Measurements from ENCODE around the gene ANXA7.
"Not testable (repeated sequence)": the region's sequence is repeated elsewhere in the genome, so short reads cannot be mapped to it uniquely, and the experiment has no call there.

Gene ANXA7

DNA sequence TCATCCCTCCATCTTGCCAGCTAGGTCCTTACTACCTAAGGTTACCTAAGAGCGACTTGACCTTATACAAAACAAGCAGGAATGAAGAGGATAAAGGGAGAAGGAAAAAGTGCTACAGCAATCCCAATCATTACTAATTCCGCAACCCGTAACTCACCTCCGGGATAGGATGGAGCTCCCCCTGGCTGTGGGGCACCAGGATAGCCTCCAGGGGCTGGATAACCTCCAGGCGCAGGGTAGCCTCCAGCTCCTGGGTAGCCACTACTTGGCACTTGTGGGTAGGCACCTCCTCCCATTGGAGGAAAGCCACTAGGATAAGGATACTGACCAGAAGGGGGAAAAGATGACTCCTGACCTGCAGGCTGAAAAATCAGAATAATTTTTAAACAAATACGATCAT is 15.8 kb downstream of the ANXA7 start:
- intact Hi-C loops (cut with DNase I; ENCODE audit: low total_unique reads): no loop called here
- Histone ChIP-seq H3K9me3 (no peaks in the 10 kb centered on the region), H3K27me3 (no peaks in the 10 kb centered on the region), H3K36me3 (peaks cover 39 to 54% (median 47%) of the 10 kb centered on the region in 3 donors), H3K4me1 (peaks cover 0 to 3% (median 0%) of the 10 kb centered on the region in 4 donors), H3K4me3 (no peak overlapping the region), H3K27ac (no peak overlapping the region)
- TF ChIP-seq, protein P1, sequence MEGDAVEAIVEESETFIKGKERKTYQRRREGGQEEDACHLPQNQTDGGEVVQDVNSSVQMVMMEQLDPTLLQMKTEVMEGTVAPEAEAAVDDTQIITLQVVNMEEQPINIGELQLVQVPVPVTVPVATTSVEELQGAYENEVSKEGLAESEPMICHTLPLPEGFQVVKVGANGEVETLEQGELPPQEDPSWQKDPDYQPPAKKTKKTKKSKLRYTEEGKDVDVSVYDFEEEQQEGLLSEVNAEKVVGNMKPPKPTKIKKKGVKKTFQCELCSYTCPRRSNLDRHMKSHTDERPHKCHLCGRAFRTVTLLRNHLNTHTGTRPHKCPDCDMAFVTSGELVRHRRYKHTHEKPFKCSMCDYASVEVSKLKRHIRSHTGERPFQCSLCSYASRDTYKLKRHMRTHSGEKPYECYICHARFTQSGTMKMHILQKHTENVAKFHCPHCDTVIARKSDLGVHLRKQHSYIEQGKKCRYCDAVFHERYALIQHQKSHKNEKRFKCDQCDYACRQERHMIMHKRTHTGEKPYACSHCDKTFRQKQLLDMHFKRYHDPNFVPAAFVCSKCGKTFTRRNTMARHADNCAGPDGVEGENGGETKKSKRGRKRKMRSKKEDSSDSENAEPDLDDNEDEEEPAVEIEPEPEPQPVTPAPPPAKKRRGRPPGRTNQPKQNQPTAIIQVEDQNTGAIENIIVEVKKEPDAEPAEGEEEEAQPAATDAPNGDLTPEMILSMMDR (IDR thresholded peaks at IDR 0.05): no peak
- no peak for DNase-seq

DNA sequence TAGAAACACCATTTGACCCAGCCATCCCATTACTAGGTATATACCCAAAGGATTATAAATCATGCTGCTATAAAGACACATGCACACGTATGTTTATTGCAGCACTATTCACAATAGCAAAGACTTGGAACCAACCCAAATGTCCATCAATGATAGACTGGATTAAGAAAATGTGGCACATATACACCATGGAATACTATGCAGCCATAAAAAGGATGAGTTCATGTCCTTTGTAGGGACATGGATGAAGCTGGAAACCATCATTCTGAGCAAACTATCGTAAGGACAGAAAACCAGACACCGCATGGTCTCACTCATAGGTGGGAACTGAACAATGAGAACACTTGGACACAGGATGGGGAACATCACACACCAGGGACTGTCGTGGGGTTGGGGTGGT is 19.5 kb downstream of the ANXA7 start:
- H3K4me1 ChIP-seq; intact Hi-C loops (cut with DNase I; ENCODE audit: low total_unique reads); H3K9me3 ChIP-seq; H3K27me3 ChIP-seq; H3K4me3 ChIP-seq; H3K27ac ChIP-seq; DNase-seq: not testable (repeated sequence)
- H3K36me3 ChIP-seq: peaks cover 54 to 77% (median 54%) of the 10 kb centered on the region in 3 donors

DNA sequence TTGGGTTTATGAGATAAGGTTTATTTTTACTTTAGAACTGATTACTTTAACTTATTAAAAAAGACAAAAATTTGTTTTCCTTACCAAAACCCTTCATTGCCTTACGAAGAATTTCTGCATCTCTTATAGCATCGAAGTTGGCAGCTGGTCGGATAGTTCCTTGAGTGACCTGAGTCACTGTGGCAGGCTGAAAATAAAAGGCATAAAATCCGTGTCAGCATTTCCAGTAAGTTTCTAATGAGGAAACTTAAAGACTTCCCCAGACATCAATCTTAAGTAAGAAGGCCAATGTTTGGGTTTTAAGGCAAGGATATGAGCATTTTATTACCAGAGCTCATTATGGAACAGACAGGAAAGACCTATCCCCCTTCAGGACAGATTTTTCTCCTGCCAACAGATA is 25.6 kb downstream of the ANXA7 start:
- Histone ChIP-seq H3K36me3 (peaks cover 61 to 89% (median 67%) of the 10 kb centered on the region in 3 donors), H3K27me3 (no peaks in the 10 kb centered on the region), H3K9me3 (no peaks in the 10 kb centered on the region), H3K4me3 (no peak overlapping the region), H3K4me1 (no peaks in the 10 kb centered on the region), H3K27ac (no peak overlapping the region)
- no peak for DNase-seq
- intact Hi-C loops (cut with DNase I; ENCODE audit: low total_unique reads): no loop called here
- TF ChIP-seq, protein P1 (IDR thresholded peaks at IDR 0.05): no peak

DNA sequence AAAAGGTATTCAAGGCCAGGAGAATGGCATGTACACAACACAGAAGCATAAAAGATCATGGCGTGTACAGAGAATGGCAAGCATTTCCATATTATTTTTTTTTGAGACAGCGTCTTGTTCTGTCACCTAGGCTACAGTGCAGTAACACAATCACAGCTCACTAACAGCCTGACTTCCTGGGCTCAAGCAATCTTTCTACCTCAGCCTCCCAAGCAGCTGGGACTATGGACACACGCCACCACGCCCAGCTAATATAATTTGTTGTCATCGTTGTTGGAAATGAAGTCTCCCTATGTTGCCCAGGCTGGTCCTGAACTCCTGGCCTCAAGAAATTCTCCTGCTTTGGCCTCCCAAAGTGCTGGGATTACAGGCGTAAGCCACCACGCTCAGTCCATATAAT is 27.3 kb downstream of the ANXA7 start:
- peaks cover 74 to 96% (median 83%) of the 10 kb centered on the region in 3 donors for H3K36me3 ChIP-seq

DNA sequence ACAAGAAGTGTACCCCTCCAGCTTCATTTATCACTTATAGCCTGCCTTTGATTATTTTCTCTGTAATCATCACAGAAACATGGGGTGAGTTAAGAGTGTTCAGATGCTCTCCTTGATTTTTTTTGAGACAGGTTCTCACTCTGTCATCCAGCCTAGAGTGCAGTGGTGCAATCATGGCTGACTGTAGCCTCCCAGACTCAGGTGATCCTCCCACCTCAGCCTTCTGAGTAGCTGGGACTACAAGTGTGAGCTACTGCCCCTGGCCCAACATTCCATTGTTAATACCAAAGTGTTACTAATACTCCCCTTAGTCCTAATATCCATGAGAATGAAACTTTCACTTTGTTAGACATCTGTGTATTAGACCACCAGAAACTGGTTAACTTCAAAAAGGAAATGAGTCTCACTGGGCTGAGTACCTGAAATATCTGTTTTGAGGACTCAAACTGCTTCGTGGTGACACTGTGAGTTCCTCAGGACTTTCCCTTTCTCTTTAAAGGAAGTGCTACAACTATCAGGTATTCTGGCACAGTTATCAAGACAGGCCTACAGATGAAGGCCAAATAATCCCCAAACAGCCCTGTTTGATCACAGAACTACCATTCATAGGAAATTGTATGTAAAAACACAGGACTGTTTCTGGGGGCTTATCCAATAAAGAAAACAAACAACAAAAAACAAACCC is 34.7 kb downstream of the ANXA7 start:
- no peak for DNase-seq
- peaks cover 74 to 91% (median 86%) of the 10 kb centered on the region in 3 donors for H3K36me3 ChIP-seq
- no peaks in the 10 kb centered on the region for H3K9me3 ChIP-seq
- no peak overlapping the region for H3K27ac ChIP-seq
- TF ChIP-seq, protein P1 (IDR thresholded peaks at IDR 0.05): no peak
- no peak overlapping the region for H3K4me3 ChIP-seq
- no peaks in the 10 kb centered on the region for H3K27me3 ChIP-seq
- intact Hi-C loops (cut with DNase I; ENCODE audit: low total_unique reads): no loop called here
- H3K4me1 ChIP-seq: no peaks in the 10 kb centered on the region

More for the DNA sequence above, 27.3 kb downstream of the ANXA7 start:
- H3K4me1 ChIP-seq: no peaks in the 10 kb centered on the region
- DNase-seq: no peak
- H3K27ac ChIP-seq: no peak overlapping the region
- H3K27me3 ChIP-seq: no peaks in the 10 kb centered on the region
- H3K4me3 ChIP-seq: no peak overlapping the region
- no peaks in the 10 kb centered on the region for H3K9me3 ChIP-seq
- TF ChIP-seq, protein P1 (IDR thresholded peaks at IDR 0.05): no peak
- intact Hi-C loops (cut with DNase I; ENCODE audit: low total_unique reads): no loop called here

DNA sequence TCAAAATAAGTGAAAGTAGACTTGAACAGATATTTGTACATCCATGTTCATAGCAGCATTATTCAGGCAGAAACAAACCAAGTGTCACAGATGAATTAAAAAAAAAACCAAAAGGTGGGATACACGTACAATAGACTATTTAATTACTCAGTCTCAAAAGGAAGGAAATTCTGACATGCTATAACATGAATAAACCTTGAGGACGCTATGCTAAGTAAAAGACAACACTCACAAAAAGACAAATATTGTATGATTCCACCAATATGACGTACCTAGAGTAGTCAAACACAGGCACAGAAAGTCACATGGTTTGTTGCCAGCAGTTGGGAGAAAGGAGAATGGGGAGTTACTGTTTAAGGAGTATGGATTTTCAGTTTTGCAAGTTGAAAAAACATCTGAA is 37.2 kb downstream of the ANXA7 start:
- H3K36me3 ChIP-seq: peaks cover 61 to 83% (median 81%) of the 10 kb centered on the region in 3 donors
- intact Hi-C loops (cut with DNase I; ENCODE audit: low total_unique reads): no loop called here
- TF ChIP-seq, protein P1 (IDR thresholded peaks at IDR 0.05): no peak
- H3K4me3 ChIP-seq: no peak overlapping the region
- no peaks in the 10 kb centered on the region for H3K27me3 ChIP-seq
- H3K27ac ChIP-seq: no peak overlapping the region
- H3K4me1 ChIP-seq: no peaks in the 10 kb centered on the region
- no peak for DNase-seq
- H3K9me3 ChIP-seq: no peaks in the 10 kb centered on the region
